GM21360 (cell line): ENCODE results near the gene TSPAN2.

ENCODE experiments used
- ATAC-seq: cut with Tn5 transposase; IDR thresholded peaks from one replicate; pipeline ENCODE4 v1.9.1; 2021; ENCODE audit warnings: mild to moderate bottlenecking, moderate library complexity; ENCODE audit not compliant: unreplicated experiment

The TSPAN2 gene

DNA sequence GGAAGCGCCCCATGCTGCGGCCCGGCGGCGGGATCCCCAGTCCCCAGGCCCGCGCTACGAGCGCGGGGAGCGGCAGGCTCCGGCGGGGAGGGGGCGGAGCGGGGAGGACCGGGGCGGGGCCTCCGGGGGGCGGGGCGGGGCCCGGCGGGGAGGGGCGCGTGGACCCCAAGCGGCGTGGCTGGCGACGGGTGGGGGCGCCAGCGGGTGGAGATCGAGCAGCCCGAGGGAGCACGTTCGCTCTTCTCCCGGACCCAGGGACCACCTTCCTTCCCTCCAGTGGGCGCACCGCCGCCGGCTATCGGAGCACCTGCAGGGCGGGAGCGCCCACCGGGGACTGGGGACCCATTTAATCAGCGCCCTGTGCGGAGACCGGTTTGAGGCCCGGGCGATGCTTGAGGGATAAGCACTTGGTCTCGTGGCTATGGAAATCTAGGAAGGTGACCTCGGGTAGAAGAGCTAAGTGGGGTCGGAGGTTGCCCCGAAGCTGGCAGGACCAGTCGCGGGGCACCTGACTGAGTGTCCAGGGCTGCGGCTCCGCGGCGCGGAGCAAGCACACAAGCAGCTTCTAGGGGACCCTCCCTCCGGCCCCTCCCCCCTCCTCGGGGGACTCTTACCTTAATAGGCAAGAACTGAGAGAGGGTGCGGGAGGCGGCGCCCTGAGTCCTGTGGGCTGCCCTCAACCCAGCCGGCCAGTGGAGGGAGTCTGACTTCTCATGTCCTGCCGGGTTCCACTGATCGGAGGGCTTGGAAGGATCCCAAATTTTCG is at the start of gene TSPAN2:
Gene TSPAN2 (minus strand): TSS at position 84 of the 766 bp plus-strand sequence. CDS start 71 bp downstream, at position 13.
- ATAC-seq = no peak

DNA sequence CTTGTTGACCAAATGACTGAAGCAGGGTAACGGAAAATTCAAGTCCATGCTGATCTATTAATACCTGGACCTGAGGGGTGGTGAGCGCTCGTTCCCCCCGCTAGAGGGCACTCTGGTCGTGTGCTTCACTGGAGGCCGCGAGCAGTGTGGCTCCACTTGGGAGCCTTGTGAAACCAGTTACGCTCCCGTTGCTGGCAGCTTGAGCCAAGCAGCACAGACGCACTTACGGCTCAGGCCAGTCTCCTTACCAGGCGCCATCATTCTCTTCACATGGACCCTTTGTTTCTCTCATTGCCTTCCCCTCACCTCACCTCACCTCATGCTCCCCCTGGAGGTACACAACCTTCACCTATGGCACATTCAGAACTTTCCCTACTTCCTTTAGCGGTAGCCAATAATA is 49.7 kb upstream of the TSPAN2 start:
- ATAC-seq = peak; percentile 64

DNA sequence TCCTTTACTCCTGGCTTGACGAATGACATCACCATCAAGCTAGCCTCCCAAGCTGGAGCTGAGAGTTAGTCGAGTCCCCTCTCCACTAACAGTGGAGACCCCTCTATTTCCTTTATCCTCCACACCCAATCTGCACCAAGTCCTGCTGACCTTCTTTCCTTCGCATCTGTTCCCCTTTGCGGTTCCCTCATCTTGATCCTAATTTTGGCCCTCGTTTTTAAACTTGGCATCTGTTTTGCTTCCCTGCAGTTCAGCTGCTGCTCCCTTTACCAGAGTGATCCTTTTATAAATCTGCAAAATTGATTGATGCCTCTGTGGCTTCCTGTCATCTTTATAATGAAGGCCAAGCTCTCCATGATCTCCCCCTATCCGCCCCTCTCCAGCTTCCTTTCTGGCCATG is 49.0 kb upstream of the TSPAN2 start:
- no peak for ATAC-seq

DNA sequence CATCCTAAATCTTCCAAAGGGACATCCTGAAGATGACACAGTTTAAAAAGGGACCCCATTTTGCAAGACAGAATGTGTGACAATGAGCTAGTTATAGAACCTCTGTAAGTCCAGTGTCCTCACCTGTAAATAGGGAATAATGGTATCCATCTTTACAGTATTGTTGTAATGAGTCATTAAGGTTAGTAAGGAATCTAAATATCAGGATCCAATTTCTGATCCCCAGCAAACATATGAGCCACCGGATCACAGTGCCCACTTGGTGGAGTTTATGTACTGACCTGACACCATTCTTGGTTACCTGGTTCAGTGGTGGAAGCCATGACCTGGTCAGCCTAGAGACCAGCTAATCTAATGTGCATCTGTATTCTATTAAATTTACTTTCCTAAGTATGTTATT is 47.9 kb upstream of the TSPAN2 start:
- no peak for ATAC-seq

DNA sequence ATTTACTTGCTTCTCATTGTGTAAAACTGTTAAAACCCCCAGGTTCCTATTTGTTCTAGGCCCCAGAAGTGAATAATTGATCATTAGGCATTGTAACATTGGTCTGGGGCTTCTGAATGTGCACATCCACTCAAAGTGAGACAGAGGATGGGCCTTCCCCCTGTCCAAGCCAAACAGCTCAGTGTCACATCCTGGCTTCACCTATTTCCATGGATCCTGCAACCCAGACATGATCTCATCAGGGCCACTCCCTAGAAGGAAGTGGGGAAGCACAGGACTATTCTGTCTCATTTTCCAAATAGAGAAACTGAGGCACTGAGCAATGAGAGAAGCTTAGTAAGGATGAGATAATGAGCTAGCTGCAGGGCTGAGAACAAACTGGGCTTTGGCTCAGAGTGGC is 47.4 kb upstream of the TSPAN2 start:
- no peak for ATAC-seq

DNA sequence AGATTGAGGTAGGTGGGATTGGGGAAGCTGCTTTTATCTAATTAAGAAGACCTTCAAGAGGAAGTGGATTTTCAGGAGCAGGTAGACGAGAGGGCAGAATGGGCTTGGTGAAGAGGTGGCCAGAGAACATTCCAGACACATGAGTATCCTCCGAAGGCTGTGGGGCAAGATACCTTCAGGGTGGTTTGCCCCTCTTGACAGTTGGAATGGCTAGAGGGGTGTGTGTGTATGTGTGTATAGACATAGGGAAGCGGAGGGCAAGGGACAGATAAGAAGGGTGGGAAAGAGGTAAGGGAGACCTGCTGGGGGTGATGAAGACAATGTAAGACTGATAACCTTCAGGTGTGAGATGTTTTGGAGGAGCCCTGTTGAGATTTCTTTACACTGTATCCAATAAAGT is 46.8 kb upstream of the TSPAN2 start:
- ATAC-seq = no peak

DNA sequence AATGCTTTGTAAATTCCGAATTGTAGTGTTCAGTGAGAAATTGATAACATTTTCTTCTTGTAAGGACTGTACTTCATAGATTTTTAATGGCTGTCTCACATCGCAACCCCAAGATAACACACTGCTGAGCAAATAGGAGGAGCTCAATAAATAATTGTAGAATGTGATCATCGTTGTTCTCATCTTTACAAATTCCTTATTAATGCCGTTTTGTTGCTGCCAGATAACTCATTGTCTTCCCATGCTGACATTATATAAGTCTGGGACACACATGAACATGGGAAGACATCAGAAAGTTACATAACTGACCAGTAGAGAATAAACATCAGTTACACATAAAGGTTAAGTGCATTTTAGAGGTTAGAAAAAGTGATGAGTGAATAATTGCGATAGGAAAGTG is 46.4 kb upstream of the TSPAN2 start:
- ATAC-seq = no peak

DNA sequence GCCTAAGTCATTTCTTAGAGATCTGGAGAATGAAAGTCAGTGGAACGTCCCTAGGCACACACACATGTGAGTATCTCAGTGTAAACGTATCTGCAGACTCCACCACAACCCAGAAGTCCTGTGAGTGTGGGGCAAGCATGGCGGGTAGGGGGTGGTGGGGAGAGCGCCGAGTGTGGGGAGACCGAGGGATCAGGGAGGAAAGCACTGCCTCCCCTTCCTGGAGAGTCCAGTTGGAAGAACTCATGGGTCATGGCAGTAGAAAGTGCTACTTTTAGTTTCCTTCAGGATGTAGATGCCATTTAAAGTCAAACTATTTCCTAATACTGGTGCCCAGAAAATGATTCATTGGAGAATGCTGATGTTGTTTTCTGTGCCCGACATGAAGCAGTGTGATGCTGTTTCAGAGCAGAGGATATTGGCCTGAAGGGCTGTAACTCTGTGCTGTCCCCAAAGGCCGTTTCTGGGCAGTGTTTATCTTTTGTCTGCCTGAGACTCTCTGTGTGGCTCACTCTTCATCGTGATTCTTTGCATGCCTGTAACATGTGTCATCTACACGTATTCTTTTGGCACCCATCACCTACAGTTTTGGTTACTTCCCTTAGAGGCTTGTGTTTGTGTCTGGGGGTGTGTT is 45.7 kb upstream of the TSPAN2 start:
- ATAC-seq = no peak

DNA sequence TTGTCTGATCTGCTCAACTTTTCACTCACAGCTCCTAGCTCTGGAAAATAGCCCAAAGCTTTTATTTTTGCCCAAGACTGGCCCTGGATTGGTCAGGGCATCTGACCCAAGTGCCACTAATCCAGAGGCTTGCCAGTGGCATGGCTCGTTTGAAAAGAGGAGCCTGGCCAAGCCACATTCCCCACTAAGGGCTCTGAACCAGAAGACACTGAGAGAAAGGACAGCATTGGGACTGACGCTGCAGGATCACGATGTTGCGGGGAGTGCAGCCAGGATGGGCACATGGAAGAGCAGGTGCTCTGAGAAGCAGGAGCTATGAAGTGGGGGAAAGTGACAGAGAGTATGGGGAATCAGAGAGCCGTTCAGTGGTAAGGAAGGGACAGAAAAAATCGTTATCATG is 44.9 kb upstream of the TSPAN2 start:
- ATAC-seq = no peak

DNA sequence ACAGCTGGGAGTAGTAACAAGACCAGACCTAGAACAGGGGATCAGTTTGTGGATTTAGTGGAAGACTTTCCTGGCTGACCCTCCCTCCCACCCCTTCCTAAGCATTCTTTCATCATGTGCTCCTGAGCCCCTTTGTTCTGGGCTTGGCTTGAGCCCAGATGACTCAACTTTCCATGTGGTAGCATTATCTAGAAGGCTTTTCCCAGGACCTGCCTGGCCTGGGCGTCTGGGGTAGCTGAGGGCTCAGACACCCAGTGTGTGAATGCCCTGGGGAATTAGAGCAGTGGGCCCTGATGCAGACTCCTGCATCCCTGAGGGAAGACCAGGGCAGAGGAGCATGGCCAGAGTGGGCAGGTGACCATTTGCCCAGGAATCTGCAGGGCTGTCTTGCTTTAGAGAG is 44.1 kb upstream of the TSPAN2 start:
- ATAC-seq = no peak

DNA sequence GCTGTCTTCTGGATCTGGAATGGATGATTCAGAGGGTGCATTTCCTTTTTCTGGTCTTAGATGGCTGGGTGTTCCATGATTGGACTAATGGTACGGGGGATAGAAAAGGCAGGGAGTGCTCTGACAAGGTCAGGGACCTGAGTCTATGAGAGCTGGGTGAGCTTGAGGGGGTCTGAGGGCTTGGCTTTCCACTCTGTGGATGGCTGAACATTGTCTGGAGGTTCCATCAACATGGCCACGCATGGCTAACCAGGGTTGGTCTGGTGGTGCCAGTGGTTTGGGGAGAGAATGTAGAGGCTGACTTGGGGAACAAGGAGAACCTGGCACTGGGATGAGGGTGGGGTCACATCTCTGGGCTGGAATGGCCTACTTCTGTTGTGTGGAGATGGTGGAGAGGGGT is 41.5 kb upstream of the TSPAN2 start:
- ATAC-seq = no peak

DNA sequence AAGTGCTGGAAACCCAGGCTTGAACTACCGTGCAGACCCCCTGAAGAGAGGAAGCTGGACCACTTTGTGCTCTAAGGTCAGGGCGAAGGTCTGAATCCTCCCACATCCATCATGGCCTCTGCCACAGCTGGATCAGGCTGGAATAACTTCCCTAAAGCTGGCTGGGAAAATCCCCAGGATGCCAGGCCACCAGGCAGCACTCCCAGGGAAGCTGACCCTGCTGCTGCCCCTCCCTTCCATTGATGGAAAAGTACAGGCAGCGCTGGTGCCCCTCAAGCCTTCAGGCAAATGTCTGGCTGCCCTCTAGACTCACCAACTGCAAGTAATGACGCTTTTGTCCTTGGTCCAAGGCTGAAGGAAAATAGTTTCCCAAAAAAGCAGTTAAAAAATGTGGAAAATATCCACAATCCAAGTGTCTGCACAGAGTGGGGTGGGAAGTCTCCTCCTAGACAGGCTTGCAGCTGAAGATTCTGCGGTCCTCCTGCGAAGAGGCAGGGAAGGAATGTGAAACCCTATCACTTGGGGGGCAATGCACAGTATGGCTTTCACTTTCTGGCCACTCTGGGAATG is 39.9 kb upstream of the TSPAN2 start:
- ATAC-seq = no peak

DNA sequence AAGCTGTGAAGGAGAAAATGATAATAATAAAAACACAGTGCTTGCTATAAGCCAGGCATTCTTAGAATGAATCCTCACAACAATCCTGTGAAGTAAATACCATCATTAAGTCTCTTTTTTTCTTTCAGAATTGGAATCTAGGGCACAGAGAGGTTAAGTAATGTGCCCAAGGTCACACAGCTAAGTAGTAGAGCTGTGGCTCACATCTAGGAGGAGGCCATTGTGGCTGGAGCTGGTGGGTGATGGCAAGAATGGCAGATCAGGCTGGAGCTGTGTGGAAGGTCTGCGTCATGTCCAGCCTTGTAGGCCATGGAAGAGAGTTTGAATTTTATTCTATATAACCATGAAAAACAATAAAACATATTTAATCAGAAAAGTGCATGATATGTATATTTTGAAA is 38.2 kb upstream of the TSPAN2 start:
- ATAC-seq = no peak

DNA sequence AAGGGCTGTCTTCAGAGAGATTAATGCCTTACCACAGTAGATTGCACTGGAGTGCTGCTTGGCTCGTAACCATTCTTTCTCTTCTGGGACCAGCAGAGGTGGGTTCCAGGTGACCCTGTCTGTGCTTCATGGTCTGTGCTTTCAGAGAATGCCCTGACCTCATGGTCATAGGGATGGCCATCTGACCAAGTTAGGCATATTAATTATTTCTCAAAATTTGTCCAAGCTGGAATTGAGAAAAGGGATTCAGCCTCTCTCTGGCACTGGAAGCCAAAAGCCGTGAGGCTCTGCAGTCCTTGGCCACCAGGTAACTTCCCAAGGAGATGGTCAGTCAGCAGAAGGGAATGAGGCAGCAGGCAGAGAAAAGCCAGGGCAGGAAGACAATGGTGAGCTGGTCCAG is 37.2 kb upstream of the TSPAN2 start:
- no peak for ATAC-seq

DNA sequence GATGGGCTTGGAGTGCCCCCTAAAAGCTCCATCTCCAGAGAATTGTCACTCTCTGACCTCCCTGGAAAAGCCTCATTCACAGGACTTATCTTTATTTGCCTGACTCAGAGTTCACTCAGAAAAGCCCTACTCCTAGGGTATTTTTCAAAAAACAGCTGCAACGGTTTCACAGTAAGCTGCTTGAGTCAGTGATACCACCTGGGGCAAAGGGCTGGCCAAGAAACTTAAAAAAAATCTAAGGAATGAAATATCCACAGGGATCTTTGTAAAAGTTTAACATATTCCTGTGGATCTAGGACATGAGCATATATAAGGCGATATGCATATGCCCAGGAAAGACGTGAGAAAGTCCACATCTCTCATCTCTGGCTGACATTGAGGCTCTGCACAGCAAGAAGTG is 33.8 kb upstream of the TSPAN2 start:
- ATAC-seq = no peak

DNA sequence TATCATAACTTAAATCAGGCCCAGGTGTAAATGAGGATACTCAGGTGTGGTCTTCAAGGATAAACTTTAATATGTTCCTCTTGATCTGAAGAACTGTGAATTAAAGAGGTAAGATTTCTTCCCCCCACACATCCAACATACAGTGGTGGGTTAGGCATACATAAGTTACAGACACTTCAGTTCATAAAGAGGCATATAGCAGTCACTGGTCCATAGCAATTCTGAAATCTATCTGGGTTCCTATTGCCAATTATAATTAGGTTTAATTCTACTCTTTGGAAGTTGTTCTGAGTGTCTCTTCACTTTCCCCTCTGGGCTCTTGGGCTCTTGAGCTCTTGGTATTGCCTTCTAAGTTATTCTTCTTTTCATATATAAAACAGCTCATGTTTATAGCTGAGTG is 32.5 kb upstream of the TSPAN2 start:
- ATAC-seq = no peak

DNA sequence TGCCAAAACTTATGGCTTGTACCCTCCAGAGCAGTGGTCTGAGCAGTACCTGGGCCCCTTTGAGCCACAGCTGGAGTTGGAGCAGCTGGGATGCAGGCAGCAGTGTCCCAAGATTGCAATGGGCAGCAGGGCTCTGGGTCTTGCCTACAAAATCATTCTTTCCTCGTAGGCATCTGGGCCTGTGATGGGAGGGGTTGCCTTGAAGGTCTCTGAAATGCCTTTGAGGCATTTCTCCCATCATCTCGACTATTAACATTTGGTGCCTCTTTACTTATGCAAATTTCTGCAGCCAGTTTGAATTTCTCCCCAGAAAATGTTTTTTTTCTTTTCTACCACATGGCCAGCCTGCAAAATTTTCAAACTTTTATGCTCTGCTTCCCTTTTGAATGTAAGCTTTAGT is 31.0 kb upstream of the TSPAN2 start:
- no peak for ATAC-seq

DNA sequence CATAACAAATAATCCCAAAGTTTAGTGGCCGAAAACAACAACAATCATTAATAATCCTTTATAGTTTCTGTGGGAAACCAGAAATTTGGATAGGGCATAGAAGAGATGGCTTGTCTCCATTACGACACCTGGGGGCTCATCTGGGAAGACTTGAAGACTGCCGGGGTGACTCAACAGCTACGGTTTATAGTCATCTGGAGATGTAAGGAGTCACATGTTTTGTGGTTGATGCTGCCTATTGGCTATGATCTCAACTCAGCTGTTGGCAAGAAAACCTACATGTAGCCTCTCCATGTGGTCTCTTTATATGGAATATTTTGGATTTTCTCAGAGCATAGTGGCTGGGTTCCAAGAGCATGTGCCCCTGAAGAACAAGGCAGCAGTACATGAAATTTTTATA is 29.3 kb upstream of the TSPAN2 start:
- no peak for ATAC-seq

DNA sequence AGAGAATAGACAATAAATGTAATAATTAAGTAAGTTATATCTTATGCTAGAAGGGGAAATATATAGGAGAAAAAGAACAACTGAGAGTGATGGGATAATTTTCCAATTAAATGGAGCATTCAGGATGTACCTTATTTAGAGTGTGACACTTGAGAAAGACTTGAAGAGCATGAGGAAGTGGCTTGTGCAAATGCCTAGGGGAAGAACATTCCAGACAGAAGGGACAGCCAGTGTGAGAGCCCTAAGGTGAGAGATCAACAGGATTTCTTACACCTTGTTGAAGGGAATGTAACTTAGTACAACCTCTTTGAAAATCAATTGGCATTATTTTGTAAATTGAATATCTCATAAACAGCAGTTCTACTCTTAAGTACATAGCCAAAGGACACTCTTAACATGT is 28.8 kb upstream of the TSPAN2 start:
- ATAC-seq = no peak

DNA sequence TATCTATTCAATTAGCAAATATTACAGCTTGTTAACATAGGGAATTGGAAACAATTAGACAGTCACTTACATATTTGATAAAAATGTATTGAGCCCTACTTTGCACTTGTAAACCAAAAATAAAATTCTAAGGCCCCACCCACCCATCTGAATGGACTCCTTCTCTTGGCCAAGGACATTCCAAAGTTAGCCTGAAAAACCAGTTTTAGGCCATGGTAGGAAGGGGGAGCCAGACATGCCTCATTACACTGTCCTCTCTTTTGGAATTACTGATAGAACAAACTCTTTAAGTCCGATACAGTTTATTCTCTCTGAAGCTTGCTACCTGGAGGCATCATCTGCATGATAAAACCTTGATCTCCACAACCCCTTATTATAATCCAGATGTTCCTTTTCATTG is 28.0 kb upstream of the TSPAN2 start:
- no peak for ATAC-seq

DNA sequence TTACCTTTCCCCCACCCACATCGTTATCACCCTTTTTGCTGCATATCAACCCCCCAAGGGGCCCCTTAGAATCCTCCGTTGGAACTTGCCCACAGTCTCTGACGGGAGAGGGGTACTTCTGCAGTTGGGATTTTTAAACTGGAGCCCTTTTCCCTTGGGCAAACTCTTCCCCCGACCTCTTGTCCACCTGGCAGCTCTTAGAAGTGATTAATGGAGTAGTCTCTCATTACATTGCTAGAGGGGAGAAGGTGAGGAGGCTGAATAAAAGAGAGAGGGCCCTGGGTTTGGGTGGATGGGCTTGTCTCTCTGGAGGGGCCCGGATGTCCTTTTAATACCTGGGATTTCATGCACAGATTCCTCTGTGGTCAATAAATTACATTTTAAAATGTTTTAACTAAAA is 27.2 kb upstream of the TSPAN2 start:
- no peak for ATAC-seq

DNA sequence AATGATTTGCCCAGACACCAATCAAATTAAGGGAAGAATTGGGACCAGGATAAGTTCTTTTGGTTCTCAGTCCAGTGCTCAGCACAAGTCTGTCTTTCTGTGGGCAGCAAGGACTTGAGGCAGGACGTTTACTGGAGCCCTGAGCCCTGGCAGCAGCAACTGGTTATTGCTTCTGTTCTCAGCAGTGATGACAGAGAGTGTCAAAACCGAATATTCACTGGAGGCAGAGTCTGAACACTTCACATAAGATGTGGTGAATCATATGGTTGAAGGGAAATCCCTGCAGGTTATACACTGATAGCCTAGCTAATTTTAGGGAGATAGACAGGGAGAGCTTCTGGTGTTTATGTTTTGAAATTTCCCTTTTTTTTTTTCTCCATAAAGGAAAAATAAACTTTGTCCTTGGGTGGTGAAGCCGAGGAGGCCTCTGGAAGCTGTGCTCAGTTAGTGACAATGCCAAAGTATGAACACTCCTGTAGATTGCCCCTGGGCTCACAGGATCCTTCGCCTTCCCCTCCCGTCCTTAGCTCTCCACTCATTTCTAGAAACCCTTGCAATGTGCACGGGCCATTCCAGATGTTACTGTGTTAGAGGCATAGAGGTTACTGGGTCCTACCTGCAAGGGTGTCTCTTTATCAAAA is 26.3 kb upstream of the TSPAN2 start:
- ATAC-seq = no peak
